Fibroblast of mammary gland (primary cell): ENCODE results near the gene PPIF.

Experiments used
- DNase-seq: peaks from one replicate; pipeline ENCODE4 v3.0.0-alpha.2; 2010; ENCODE audit warnings: low read depth
- H3K4me3 ChIP-seq: 2 replicates; pipeline ENCODE4 v1.5.1; 2011; ENCODE audit warnings: low read depth, mild to moderate bottlenecking, low read length, moderate library complexity; ENCODE audit not compliant: control insufficient read depth
- CTCF ChIP-seq: conservative IDR thresholded peaks from 2 replicates; pipeline ENCODE4 v1.5.1; 2011; ENCODE audit warnings: low read depth, low read length, inconsistent platforms; ENCODE audit not compliant: control insufficient read depth, insufficient read depth

PPIF gene

GRCh38 chr10:79352035-79352877 is 5.0 kb downstream of the PPIF start:
- TF ChIP-seq CTCF: no peak
- no peak overlapping the region for H3K4me3 ChIP-seq
- DNase-seq: no peak

GRCh38 chr10:79353000-79353406 is 5.7 kb downstream of the PPIF start:
- TF ChIP-seq CTCF: no peak
- no peak for DNase-seq
- no peak overlapping the region for H3K4me3 ChIP-seq

- DNase-seq: no peak
- H3K4me3 ChIP-seq: no peak overlapping the region
- TF ChIP-seq CTCF: no peak
Observed at GRCh38 chr10:79353726-79354125, 6.5 kb downstream of the PPIF start.

- no peak for TF ChIP-seq CTCF
- DNase-seq: no peak
- H3K4me3 ChIP-seq: no peak overlapping the region
Observed at GRCh38 chr10:79354141-79354540, 6.9 kb downstream of the PPIF start.

GRCh38 chr10:79354615-79355014 is 7.3 kb downstream of the PPIF start:
- H3K4me3 ChIP-seq: no peak overlapping the region
- TF ChIP-seq CTCF: no peak
- no peak for DNase-seq

- no peak overlapping the region for H3K4me3 ChIP-seq
- no peak for DNase-seq
- TF ChIP-seq CTCF: no peak
Observed at GRCh38 chr10:79355420-79356017, 8.2 kb downstream of the PPIF start.

- DNase-seq: no peak
- TF ChIP-seq CTCF: no peak
Observed at GRCh38 chr10:79356104-79356503, 8.8 kb downstream of the PPIF start.

More at GRCh38 chr10:79356104-79356503, 8.8 kb downstream of the PPIF start:
- H3K4me3 ChIP-seq: no peak overlapping the region
